ENCODE measurements around the gene CSTPP1. TPM values are rescaled to one million over a fixed set of nuclear protein-coding genes. Genes with fewer than 3 reads are reported as not detected.

The CSTPP1 gene
- total RNA-seq, 3 donors from 2014 or later: 12.9 to 15.0 (median 14.3) TPM

GRCh38 chr11:46900091-46900746 lies 36.3 kb upstream of the CSTPP1 start:
- H3K36me3 Mint-ChIP-seq (ENCODE audit: insufficient read depth): no peaks in the 10 kb centered on the region
- DNase-seq (no peak), ATAC-seq (no peak)
- H3K4me3 Mint-ChIP-seq: no peak overlapping the region
- peaks cover 2% of the 10 kb centered on the region for H3K27me3 Mint-ChIP-seq (ENCODE audit: low read depth)
- H3K4me1 Mint-ChIP-seq (ENCODE audit: low read depth): no peaks in the 10 kb centered on the region
- no peaks in the 10 kb centered on the region for H3K9me3 Mint-ChIP-seq

DNA sequence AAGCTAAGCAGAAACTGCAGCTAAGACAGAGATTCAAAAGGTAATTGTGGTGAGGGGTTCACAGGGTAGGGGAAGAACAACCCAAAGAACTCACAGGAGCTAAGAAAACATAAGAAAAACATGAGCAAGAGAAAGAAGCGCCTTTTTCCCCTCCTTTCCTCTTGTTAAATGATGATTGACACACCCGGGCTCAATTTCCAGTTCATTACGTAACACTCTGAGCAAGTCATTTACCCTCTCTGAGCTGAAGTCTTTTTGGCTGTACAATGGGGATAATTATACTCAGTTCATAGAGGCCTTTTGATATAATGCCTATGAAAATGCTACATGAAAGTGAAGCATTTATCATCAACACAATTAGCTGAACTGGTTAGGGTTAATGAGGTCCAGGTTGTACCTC lies 35.4 kb upstream of the CSTPP1 start:
- no peaks in the 10 kb centered on the region for H3K36me3 Mint-ChIP-seq (ENCODE audit: insufficient read depth)
- DNase-seq: no peak

GRCh38 chr11:46902694-46903093 lies 33.9 kb upstream of the CSTPP1 start:
- H3K27me3 Mint-ChIP-seq (ENCODE audit: low read depth): peaks cover 7% of the 10 kb centered on the region
- H3K4me1 Mint-ChIP-seq (ENCODE audit: low read depth): no peaks in the 10 kb centered on the region
- H3K36me3 Mint-ChIP-seq (ENCODE audit: insufficient read depth): no peaks in the 10 kb centered on the region
- DNase-seq: no peak
- no peak for ATAC-seq
- no peak overlapping the region for H3K4me3 Mint-ChIP-seq
- no peaks in the 10 kb centered on the region for H3K9me3 Mint-ChIP-seq

More for the DNA sequence above, 35.4 kb upstream of the CSTPP1 start:
- no peak for ATAC-seq
- Mint-ChIP-seq H3K9me3 (no peaks in the 10 kb centered on the region), H3K27me3 (ENCODE audit: low read depth) (peaks cover 2% of the 10 kb centered on the region), H3K4me3 (no peak overlapping the region), H3K4me1 (ENCODE audit: low read depth) (no peaks in the 10 kb centered on the region)

DNA sequence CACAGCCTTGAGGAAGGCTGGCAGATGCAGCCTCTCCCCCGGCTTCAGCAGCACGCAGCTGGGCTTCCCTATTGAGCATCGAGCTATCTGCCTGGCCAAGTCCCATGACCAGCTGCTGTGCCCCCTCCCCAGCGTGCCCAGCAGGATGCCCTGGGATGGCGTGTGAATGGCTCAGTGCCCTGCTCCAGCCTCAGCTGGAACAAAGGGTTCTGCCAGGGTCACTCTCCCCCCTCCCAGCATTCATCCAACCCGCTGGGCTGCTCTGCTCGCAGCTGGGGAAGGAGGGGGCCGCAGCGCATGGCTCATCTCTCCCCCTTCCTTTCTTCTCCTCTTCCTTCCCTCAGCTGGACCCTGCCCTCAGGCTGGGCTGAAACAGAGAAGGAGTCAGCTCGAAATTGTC lies 32.7 kb upstream of the CSTPP1 start:
- ATAC-seq: no peak
- DNase-seq: no peak
- no peaks in the 10 kb centered on the region for H3K36me3 Mint-ChIP-seq (ENCODE audit: insufficient read depth)
- H3K9me3 Mint-ChIP-seq: no peaks in the 10 kb centered on the region
- no peak overlapping the region for H3K4me3 Mint-ChIP-seq
- no peaks in the 10 kb centered on the region for H3K4me1 Mint-ChIP-seq (ENCODE audit: low read depth)
- peaks cover 7% of the 10 kb centered on the region for H3K27me3 Mint-ChIP-seq (ENCODE audit: low read depth)

- peaks cover 11% of the 10 kb centered on the region for H3K27me3 Mint-ChIP-seq (ENCODE audit: low read depth)
- no peak for DNase-seq
- H3K4me3 Mint-ChIP-seq: no peak overlapping the region
- H3K4me1 Mint-ChIP-seq (ENCODE audit: low read depth): no peaks in the 10 kb centered on the region
- no peaks in the 10 kb centered on the region for H3K36me3 Mint-ChIP-seq (ENCODE audit: insufficient read depth)
- no peaks in the 10 kb centered on the region for H3K9me3 Mint-ChIP-seq
- ATAC-seq: no peak
Measured at GRCh38 chr11:46905806-46906205, 30.8 kb upstream of the CSTPP1 start.

- Mint-ChIP-seq H3K9me3 (no peaks in the 10 kb centered on the region), H3K4me1 (ENCODE audit: low read depth) (no peaks in the 10 kb centered on the region), H3K4me3 (no peak overlapping the region), H3K27me3 (ENCODE audit: low read depth) (peaks cover 17% of the 10 kb centered on the region), H3K36me3 (ENCODE audit: insufficient read depth) (no peaks in the 10 kb centered on the region)
- ATAC-seq: peak in 1 of 2 donors; percentile 10
- no peak for DNase-seq
Measured at GRCh38 chr11:46906609-46907041, 29.9 kb upstream of the CSTPP1 start.

GRCh38 chr11:46907606-46908005 lies 29.0 kb upstream of the CSTPP1 start:
- Mint-ChIP-seq H3K36me3 (ENCODE audit: insufficient read depth) (no peaks in the 10 kb centered on the region), H3K4me3 (no peak overlapping the region), H3K27me3 (ENCODE audit: low read depth) (peaks cover 25% of the 10 kb centered on the region), H3K9me3 (no peaks in the 10 kb centered on the region), H3K4me1 (ENCODE audit: low read depth) (no peaks in the 10 kb centered on the region)
- DNase-seq (no peak), ATAC-seq (no peak)

DNA sequence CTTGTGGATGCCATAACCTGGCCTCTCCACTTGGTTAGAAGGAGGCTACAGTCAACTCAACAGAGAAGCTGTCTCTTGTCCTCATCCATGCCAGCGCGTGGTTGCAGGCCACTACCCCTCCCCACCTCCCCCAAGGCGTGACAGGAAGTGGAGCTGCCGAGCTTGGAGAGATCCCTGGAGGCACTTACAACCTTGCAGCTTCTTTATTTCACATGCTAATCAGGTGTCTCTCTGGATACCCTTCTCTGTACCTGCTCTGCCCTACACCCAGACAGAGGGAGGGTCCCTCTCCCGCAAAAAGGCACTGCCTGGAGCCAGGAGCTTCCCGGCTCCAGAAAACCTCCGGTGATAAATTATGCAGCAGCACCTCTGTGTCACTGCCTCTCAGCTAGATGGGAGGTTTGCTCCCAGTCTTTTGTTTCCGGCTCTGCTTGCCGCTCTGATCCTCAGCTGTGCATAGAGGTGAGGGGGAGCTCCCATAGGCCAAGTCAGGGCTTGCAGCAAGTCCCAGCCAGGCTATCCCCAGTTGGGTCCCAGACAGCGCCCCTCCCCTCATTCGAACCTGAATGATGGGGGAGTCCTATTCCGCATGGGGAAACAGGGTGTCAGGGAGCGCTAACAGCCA lies 23.9 kb upstream of the CSTPP1 start:
- ATAC-seq (no peak), DNase-seq (no peak)
- Mint-ChIP-seq H3K4me3 (no peak overlapping the region), H3K36me3 (ENCODE audit: insufficient read depth) (no peaks in the 10 kb centered on the region), H3K27me3 (ENCODE audit: low read depth) (peaks cover 65% of the 10 kb centered on the region), H3K9me3 (no peaks in the 10 kb centered on the region), H3K4me1 (ENCODE audit: low read depth) (peaks cover 12% of the 10 kb centered on the region)

- H3K4me1 Mint-ChIP-seq (ENCODE audit: low read depth): peaks cover 14% of the 10 kb centered on the region
- peaks cover 68% of the 10 kb centered on the region for H3K27me3 Mint-ChIP-seq (ENCODE audit: low read depth)
- no peak for ATAC-seq
- H3K9me3 Mint-ChIP-seq: no peaks in the 10 kb centered on the region
- no peaks in the 10 kb centered on the region for H3K36me3 Mint-ChIP-seq (ENCODE audit: insufficient read depth)
- no peak for DNase-seq
- no peak overlapping the region for H3K4me3 Mint-ChIP-seq
Measured at GRCh38 chr11:46913484-46913883, 23.1 kb upstream of the CSTPP1 start.

DNA sequence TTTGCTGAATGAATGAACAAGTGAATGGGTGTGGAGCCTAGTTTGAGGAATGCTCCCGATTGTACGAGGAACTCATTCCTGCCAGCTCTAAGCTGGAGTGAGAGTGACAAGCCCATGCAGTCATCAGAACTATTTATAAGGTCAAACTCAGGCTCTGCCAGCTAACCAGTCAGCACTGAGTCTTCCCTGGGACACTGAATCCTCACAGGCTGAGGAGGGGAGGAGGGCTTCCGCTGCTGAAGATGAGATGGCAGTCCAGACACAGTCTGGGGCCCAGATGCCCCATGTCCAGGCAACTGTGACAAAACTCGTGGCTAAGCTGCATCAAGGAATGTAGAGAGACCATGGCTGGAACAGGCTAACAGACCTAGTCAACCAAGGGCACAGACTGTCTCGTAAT lies 22.2 kb upstream of the CSTPP1 start:
- ATAC-seq (no peak), DNase-seq (no peak)
- Mint-ChIP-seq H3K4me3 (no peak overlapping the region), H3K27me3 (ENCODE audit: low read depth) (peaks cover 73% of the 10 kb centered on the region), H3K36me3 (ENCODE audit: insufficient read depth) (no peaks in the 10 kb centered on the region), H3K9me3 (no peaks in the 10 kb centered on the region), H3K4me1 (ENCODE audit: low read depth) (peaks cover 19% of the 10 kb centered on the region)

DNA sequence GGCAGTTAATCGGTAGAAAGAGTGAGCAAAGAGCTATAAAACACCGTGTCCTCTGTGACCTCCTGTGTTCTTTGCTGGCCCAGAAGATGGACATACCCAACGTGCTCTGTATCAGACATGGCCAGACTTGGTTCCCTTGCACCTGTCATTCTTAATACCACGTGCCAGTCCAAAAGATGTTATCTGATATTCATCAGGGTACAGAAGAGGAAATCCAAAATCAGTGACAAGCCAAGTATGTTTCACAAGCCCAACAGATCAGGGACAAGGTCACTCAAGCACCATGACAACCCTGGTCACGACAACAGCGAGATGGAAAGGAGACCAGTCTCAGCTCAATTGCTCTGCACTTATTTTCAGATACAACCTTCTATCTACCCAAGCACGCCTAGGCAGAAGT lies 21.7 kb upstream of the CSTPP1 start:
- ATAC-seq (no peak), DNase-seq (no peak)
- Mint-ChIP-seq H3K36me3 (ENCODE audit: insufficient read depth) (no peaks in the 10 kb centered on the region), H3K9me3 (no peaks in the 10 kb centered on the region), H3K4me3 (no peak overlapping the region), H3K27me3 (ENCODE audit: low read depth) (peaks cover 79% of the 10 kb centered on the region), H3K4me1 (ENCODE audit: low read depth) (peaks cover 24% of the 10 kb centered on the region)

DNA sequence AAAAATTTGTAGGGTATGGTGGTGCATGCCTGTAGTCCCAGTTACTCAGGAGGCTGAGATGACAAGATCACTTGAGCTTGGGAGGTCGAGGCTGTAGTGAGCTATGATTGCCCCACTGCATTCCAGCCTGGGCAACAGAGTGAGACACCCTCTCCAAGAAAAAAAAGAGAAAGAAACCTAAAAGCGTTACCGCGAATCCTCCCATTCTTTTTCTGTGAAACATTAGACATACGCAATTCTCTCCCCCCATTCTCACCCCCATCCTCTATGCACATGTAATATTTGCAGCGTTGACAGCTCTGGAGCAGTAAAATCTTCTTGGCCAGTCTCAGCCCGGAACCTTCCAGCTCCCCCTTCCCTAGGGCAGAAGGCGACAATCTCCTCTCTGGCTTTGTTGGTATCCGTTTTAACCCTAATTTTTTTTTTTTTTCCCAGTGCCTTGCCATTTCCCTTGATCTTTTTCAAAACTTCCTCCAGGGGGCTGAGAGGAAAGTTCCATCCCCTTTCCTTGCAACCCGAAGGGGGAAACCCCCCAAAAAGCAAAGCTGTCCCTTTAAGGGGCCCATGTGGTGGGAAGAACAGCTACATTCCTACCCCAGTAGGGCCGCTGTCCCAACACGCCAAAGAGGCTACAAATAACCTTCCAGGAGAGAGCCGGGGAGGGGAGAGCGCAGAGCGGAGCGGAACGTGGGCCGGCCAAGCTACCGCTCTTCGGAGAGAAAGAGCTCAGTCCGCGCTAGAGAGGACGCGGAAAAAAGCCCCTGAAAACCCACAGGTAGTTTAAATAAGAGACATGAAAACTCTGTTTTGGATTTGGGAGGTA lies 20.1 kb upstream of the CSTPP1 start:
- peaks cover 73% of the 10 kb centered on the region for H3K27me3 Mint-ChIP-seq (ENCODE audit: low read depth)
- DNase-seq (no peak), ATAC-seq (peak; percentile 56 to 57)
- no peaks in the 10 kb centered on the region for H3K36me3 Mint-ChIP-seq (ENCODE audit: insufficient read depth)
- H3K4me3 Mint-ChIP-seq: peak overlapping the region; percentile 78
- H3K4me1 Mint-ChIP-seq (ENCODE audit: low read depth): peaks cover 25% of the 10 kb centered on the region
- no peaks in the 10 kb centered on the region for H3K9me3 Mint-ChIP-seq

DNA sequence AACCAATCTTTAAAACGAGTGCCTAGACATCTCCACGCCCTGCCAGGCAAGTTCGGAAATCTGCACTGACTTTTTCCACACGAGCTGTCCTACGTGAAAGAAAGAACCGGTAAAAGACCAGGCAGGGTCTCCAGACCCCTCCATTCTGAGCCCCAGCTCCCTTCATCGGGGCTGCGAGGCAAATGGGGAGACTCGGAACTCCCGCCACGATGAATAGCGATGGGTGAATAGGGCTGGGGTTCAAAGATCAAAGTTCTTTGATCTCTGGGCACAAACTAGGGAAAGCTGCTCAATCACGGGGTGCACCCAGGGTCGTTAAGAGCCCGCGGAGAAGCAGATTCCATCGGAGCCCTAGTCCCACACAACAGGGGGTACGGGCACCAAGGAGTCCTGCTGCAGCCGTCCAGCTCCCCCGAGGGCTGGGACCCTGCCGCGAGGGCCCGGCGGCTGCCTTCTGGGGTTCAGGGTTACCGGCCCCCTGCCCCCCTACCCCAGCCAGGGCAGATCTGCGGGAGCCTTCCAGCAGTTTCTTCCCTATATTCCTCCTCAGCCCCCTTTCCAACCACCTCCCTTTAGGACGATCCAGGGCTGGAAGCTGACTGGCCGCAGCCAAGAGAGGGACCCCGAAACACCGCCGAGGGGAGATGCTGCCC lies 19.3 kb upstream of the CSTPP1 start:
- Mint-ChIP-seq H3K27me3 (ENCODE audit: low read depth) (peaks cover 68% of the 10 kb centered on the region), H3K9me3 (no peaks in the 10 kb centered on the region), H3K4me3 (peak overlapping the region; percentile 78), H3K36me3 (ENCODE audit: insufficient read depth) (no peaks in the 10 kb centered on the region), H3K4me1 (ENCODE audit: low read depth) (peaks cover 25% of the 10 kb centered on the region)
- peak in 1 of 2 donors; percentile 3 for ATAC-seq
- DNase-seq: no peak

DNA sequence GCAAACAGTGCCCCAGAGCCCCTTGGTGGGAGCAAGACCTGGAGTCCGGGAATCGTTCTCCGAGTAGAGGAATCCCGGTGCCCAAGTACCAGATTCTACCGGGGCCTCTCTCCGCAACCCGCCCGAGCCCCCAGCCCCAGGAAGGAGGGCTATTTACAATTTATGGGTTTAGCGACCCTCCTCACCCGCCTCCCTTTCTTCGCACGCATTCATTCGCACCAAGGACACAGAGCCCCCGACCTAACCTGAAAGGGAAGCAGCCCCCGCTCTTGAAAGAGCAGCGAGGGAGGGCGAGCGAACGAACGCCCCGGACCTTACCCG lies 18.8 kb upstream of the CSTPP1 start:
- ATAC-seq: no peak
- Mint-ChIP-seq H3K36me3 (ENCODE audit: insufficient read depth) (no peaks in the 10 kb centered on the region), H3K27me3 (ENCODE audit: low read depth) (peaks cover 63% of the 10 kb centered on the region), H3K4me3 (peak overlapping the region; percentile 67), H3K4me1 (ENCODE audit: low read depth) (peaks cover 25% of the 10 kb centered on the region), H3K9me3 (no peaks in the 10 kb centered on the region)
- DNase-seq: no peak

Measured in activated T-cell treated with anti-CD3 and anti-CD28 coated beads, Interleukin-2, amount 50 U/mL, for 4 hours (primary cell).